Measurements from ENCODE around the gene GRK3. TPM values are rescaled to one million over a fixed set of nuclear protein-coding genes. Genes with fewer than 3 reads are reported as not detected.

The GRK3 gene
- total and polyA plus RNA-seq, 10 of the 15 experiments (the other 5 are each of a cell fraction or from before 2014, with no cell fraction given), result 3.1 to 35.1 (median 14.7) TPM

DNA sequence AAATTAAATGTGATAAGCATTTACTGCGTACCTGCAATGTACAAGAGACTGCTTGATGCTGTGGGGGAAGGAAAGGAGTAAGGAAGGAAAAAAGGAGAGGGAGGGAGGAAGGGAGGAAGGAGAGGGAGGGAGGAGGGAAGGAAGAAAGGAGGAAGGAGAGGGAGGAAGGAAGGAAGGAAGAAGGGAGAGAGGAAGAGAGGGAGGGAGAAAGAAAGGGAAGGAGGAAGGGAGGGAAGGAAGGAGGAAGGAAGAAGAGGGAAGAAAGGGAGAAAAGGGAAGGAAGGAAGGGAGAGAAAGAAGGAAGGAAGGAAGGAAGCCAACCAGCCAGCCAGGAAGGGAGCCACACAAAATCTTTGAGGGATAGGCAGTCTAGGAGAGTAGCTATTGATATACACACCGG, 133.5 kb downstream of the GRK3 start:
- RAD21 ChIA-PET (ENCODE audit: unreplicated experiment), result interaction anchor here (2.0 to 6.3 kb wide), 2 partner anchors 130 to 154 kb away, joined by 6 to 57 read pairs; no protein-coding TSS in a partner anchor
- 100% methylated on average over 2 of the region's 2 CpGs for WGBS (ENCODE audit: insufficient coverage, insufficient replicate concordance, low lambda C conversion rate, missing lambda C conversion rate)
- Histone ChIP-seq H3K4me2 (ENCODE audit: control insufficient read depth, insufficient read depth) (no peak overlapping the region), H3K27me3 (replicated peaks in 1 of 2; ENCODE audit: control insufficient read depth in 2 of 2, insufficient read depth in 2 of 2, low read length in 1 of 2) (no peaks in the 10 kb centered on the region), H3K9ac (ENCODE audit: control insufficient read depth, insufficient read depth, low read length) (no peak overlapping the region), H2AFZ (ENCODE audit: control insufficient read depth, low read depth, low read length) (no peak overlapping the region), H3K4me1 (ENCODE audit: control insufficient read depth, insufficient read depth, low read length) (peaks cover 8% of the 10 kb centered on the region; the same call in 1 of the 2 replicates), H4K20me1 (ENCODE audit: control insufficient read depth, insufficient read depth) (no peaks in the 10 kb centered on the region), H3K27ac (ENCODE audit: control insufficient read depth, insufficient read depth) (no peak overlapping the region), H3K4me3 (no peak overlapping the region), H3K36me3 (ENCODE audit: control insufficient read depth in 2 of 2, insufficient read depth in 2 of 2, low read length in 1 of 2) (peaks cover 0 to 6% of the 10 kb centered on the region in 2 experiments; a peak in 3 of 4 replicates), H3K9me3 (replicated peaks; ENCODE audit: control insufficient read depth, insufficient read depth, low read length) (no peaks in the 10 kb centered on the region), H3K79me2 (ENCODE audit: control insufficient read depth, insufficient read depth, low read length) (no peaks in the 10 kb centered on the region)
- CTCF ChIA-PET, result interaction anchor here (1.1 to 2.5 kb wide), 4 partner anchors 13 to 156 kb away, joined by 3 to 13 read pairs (median 4); no protein-coding TSS in a partner anchor
- SMC1A ChIA-PET (ENCODE audit: uncharacterized antibody, unreplicated experiment), result interaction anchor here (0.8 to 1.2 kb wide), 3 partner anchors 128 to 154 kb away, joined by 3 to 4 read pairs (median 4); no protein-coding TSS in a partner anchor
- no peak for FAIRE-seq
- no peak for ATAC-seq
- no TSS peak for BruUV-seq (replicated peaks)
- no peak for DNase-seq (ENCODE audit: low read depth, low spot score)
- POLR2A ChIA-PET, result no interaction called here
- in situ Hi-C loops (cut with MboI), result no loop called here
- intact Hi-C loops (cut with micrococcal nuclease; ENCODE audit: unreplicated experiment), result no loop called here
- TF ChIP-seq, protein P1, sequence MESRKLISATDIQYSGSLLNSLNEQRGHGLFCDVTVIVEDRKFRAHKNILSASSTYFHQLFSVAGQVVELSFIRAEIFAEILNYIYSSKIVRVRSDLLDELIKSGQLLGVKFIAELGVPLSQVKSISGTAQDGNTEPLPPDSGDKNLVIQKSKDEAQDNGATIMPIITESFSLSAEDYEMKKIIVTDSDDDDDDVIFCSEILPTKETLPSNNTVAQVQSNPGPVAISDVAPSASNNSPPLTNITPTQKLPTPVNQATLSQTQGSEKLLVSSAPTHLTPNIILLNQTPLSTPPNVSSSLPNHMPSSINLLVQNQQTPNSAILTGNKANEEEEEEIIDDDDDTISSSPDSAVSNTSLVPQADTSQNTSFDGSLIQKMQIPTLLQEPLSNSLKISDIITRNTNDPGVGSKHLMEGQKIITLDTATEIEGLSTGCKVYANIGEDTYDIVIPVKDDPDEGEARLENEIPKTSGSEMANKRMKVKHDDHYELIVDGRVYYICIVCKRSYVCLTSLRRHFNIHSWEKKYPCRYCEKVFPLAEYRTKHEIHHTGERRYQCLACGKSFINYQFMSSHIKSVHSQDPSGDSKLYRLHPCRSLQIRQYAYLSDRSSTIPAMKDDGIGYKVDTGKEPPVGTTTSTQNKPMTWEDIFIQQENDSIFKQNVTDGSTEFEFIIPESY (IDR thresholded peaks at IDR 0.05), result no peak
- TF ChIP-seq ZNF24 (IDR thresholded peaks at IDR 0.05), result no peak
- TF ChIP-seq, protein P2, sequence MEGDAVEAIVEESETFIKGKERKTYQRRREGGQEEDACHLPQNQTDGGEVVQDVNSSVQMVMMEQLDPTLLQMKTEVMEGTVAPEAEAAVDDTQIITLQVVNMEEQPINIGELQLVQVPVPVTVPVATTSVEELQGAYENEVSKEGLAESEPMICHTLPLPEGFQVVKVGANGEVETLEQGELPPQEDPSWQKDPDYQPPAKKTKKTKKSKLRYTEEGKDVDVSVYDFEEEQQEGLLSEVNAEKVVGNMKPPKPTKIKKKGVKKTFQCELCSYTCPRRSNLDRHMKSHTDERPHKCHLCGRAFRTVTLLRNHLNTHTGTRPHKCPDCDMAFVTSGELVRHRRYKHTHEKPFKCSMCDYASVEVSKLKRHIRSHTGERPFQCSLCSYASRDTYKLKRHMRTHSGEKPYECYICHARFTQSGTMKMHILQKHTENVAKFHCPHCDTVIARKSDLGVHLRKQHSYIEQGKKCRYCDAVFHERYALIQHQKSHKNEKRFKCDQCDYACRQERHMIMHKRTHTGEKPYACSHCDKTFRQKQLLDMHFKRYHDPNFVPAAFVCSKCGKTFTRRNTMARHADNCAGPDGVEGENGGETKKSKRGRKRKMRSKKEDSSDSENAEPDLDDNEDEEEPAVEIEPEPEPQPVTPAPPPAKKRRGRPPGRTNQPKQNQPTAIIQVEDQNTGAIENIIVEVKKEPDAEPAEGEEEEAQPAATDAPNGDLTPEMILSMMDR (IDR thresholded peaks at IDR 0.05 in 2 of 3, conservative IDR thresholded peaks at IDR 0.05 in 1 of 3; ENCODE audit: control insufficient read depth in 2 of 3, extremely low read depth in 1 of 3, insufficient read depth in 1 of 3, low read depth in 3 of 3, low read length in 3 of 3), result no peak
- TF ChIP-seq TCF12 (IDR thresholded peaks at IDR 0.05; ENCODE audit: low read depth, low read length), result no peak
- TF ChIP-seq NFXL1 (IDR thresholded peaks at IDR 0.05; ENCODE audit: borderline replicate concordance), result no peak
- no peak for TF ChIP-seq ZNF217 (IDR thresholded peaks at IDR 0.05)
- TF ChIP-seq CBX5 (IDR thresholded peaks at IDR 0.05; ENCODE audit: low read depth), result no peak
- no peak for TF ChIP-seq TAF1 (IDR thresholded peaks at IDR 0.05; ENCODE audit: borderline replicate concordance, low read depth, low read length)
- TF ChIP-seq STAT3 (IDR thresholded peaks at IDR 0.05; ENCODE audit: low read depth, low read length), result no peak
- TF ChIP-seq, protein P3, sequence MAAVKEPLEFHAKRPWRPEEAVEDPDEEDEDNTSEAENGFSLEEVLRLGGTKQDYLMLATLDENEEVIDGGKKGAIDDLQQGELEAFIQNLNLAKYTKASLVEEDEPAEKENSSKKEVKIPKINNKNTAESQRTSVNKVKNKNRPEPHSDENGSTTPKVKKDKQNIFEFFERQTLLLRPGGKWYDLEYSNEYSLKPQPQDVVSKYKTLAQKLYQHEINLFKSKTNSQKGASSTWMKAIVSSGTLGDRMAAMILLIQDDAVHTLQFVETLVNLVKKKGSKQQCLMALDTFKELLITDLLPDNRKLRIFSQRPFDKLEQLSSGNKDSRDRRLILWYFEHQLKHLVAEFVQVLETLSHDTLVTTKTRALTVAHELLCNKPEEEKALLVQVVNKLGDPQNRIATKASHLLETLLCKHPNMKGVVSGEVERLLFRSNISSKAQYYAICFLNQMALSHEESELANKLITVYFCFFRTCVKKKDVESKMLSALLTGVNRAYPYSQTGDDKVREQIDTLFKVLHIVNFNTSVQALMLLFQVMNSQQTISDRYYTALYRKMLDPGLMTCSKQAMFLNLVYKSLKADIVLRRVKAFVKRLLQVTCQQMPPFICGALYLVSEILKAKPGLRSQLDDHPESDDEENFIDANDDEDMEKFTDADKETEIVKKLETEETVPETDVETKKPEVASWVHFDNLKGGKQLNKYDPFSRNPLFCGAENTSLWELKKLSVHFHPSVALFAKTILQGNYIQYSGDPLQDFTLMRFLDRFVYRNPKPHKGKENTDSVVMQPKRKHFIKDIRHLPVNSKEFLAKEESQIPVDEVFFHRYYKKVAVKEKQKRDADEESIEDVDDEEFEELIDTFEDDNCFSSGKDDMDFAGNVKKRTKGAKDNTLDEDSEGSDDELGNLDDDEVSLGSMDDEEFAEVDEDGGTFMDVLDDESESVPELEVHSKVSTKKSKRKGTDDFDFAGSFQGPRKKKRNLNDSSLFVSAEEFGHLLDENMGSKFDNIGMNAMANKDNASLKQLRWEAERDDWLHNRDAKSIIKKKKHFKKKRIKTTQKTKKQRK (IDR thresholded peaks at IDR 0.05; ENCODE audit: low read depth, low read length), result no peak
- TF ChIP-seq SUZ12 (IDR thresholded peaks at IDR 0.05; ENCODE audit: unreplicated experiment), result no peak
- TF ChIP-seq, protein P4, sequence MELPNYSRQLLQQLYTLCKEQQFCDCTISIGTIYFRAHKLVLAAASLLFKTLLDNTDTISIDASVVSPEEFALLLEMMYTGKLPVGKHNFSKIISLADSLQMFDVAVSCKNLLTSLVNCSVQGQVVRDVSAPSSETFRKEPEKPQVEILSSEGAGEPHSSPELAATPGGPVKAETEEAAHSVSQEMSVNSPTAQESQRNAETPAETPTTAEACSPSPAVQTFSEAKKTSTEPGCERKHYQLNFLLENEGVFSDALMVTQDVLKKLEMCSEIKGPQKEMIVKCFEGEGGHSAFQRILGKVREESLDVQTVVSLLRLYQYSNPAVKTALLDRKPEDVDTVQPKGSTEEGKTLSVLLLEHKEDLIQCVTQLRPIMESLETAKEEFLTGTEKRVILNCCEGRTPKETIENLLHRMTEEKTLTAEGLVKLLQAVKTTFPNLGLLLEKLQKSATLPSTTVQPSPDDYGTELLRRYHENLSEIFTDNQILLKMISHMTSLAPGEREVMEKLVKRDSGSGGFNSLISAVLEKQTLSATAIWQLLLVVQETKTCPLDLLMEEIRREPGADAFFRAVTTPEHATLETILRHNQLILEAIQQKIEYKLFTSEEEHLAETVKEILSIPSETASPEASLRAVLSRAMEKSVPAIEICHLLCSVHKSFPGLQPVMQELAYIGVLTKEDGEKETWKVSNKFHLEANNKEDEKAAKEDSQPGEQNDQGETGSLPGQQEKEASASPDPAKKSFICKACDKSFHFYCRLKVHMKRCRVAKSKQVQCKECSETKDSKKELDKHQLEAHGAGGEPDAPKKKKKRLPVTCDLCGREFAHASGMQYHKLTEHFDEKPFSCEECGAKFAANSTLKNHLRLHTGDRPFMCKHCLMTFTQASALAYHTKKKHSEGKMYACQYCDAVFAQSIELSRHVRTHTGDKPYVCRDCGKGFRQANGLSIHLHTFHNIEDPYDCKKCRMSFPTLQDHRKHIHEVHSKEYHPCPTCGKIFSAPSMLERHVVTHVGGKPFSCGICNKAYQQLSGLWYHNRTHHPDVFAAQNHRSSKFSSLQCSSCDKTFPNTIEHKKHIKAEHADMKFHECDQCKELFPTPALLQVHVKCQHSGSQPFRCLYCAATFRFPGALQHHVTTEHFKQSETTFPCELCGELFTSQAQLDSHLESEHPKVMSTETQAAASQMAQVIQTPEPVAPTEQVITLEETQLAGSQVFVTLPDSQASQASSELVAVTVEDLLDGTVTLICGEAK (IDR thresholded peaks at IDR 0.05; ENCODE audit: borderline replicate concordance), result no peak
- no peak for TF ChIP-seq JUND (IDR thresholded peaks at IDR 0.05; ENCODE audit: low read depth, low read length)

Data from GM12878 (cell line).